ENCODE data around the gene TIMM17A.
A peak's percentile ranks its signal among the peaks of the same experiment; 100 is the strongest.
"Not testable (repeated sequence)": the region's sequence is repeated elsewhere in the genome, so short reads cannot be mapped to it uniquely, and the experiment has no call there.

Gene TIMM17A

DNA sequence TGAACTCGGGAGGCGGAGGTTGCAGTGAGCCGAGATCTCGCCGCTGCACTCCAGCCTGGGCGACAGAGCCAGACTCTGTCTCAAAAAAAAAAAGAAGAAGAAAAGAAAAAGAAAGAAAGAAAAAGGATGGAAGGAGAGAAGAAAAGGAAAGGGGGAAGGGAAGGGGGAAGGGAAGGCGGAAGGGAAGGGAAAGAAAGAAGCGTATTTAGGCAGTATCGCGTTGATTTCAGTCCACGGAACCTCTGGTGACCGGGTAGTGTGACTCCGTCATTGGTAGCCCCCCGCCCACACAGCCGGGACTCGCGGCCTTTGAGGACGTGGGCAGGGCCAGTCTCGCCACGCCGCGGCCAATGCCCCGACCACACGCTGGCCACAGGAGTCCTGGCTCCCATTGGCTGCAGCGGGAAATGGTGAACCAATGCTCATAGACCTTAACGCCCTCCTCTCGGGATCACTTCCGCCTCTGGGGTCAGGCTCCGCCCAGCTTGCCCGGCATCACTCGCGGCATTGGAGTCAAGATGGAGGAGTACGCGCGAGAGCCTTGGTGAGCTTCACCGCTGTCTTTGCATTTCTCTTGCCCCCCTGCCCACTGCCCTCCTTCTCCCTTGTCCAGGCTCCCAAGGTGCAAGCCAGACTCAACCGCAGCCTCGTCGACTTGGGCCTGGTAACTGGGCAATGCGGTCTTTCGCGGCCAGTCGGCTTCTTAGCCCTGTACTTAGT is at the start of gene TIMM17A:
TSS of gene TIMM17A (plus strand) at position 495 of the 720 bp plus-strand sequence. CDS start at position 519, 24 bp downstream.
- peak; percentile 97 for FAIRE-seq

DNA sequence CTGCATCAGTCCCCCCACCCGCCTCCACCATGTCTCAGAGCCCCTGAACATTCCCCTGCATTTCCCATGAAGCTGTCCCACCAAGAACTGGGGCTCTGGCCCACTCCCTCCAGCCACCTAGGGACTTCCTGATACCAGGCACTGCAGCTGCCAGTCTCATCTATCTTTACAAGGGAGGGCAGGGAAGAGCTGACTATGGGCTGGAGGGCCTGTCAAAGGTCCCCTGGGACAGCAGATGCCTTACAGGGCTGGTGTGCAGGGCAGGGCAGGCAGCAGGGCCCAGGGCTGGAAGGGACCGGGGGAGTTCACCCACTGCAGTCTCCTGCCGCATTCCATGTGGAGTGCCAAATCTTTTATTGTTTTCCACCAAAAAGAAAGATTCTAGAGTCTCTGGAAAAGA is 49.0 kb upstream of the TIMM17A start:
- FAIRE-seq = no peak

DNA sequence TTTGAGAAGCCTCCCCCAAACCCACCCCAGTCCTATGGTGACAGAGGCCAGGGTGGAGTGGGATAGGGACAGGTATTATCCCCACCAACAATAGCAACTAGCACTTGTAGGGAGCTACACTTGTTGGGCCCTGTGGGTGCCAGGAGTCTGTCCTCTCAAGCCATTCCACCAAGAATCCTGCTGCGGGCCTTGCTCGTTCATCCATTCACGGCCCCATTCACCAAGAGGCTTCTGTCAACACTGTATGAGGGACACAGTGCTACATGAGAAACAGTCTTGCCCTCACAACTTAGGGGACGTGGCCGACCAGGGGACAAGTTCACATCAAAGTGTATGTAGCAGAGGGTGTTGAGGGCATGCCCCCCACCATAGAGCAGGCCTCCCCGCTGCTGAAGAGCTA is 47.7 kb upstream of the TIMM17A start:
- no peak for FAIRE-seq

DNA sequence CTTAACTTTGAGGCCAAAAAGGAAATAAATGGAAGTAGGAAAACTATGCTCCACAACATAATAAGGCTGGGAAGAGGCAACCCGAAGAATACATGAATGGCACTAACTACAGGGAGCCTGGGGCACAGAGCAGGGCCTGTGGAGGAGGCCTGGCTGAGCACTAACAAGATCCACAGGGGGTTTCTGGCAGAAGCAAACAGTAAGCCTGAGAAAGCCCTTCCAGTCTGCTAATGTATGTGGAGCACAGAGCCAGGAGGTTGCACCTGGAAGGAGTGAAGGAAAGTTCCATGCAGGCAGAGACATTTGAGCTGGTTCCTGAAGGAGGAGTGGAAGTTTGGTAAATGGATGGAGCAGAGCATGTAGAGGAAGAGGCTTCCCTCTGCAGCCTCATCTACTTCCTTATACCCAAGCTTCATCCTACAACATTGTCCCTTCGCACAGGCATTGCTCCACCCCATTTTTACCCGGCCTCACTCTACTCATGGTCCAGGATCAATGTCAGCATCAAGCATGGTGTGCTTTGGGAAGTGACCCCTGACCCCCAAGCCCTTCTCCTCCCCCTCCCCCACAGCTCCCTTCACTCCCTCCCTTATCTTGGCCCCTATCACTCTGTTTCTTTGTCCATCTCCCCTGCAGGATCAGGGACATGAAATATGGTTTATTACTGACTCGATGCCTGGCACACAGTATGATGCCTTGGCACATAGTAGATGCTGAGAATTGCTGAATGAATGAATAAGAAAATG is 43.3 kb upstream of the TIMM17A start:
- no peak for FAIRE-seq

DNA sequence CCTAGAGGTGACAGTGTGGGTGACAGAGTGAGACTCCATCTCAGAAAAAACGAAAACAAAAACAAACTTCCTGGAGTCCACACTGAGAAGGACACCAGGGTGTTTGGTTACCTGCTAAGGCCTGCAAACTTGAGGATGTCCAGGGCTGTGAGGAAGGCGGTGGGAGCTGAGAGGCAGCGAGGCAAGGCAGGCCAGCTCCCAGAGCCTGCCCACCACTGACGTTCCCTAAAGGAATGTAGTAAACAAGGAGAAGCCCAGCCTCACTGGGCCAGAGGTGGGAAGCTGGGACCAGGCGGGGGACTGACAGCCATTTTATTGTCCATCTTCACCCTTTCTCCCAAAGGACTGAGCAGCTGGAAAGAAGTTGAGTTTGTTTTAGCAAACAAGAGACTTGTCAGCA is 42.5 kb upstream of the TIMM17A start:
- no peak for FAIRE-seq

DNA sequence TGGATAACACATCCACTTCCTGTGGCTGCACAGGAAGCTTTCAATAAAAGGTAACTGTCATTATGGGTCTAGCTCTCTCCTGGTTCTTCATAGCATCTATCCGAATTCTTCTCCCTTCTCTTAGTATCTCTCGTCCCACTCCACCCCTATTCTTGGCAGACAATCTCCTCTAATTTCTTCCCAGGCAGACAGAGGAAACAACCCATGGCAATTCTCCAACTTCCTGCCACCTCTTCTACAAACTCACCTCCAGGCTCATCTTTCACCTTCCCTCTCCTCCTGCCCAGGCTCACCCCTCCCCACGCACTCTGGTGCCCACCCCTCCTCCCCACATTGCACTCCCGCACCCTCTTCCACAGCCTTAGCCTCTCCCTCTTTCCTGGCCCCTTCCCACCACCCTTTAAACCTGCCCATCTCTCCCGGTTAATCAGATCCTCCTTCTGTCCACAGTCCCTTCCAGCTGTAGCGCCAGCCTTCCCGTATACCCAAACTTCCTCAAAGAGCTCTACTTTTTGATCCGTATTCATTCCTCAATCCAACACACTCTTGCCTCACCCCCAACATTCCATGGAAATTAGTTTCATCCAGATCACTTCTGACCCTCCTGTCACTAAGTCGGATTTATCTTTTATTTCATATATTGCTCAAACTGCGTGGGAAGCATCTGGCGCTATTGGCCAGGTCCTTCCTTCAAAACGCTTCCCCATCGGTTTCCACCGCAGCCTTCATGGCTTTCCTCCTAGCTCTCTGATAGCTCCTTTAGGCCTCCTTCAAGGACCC is 40.7 kb upstream of the TIMM17A start:
- FAIRE-seq = no peak

DNA sequence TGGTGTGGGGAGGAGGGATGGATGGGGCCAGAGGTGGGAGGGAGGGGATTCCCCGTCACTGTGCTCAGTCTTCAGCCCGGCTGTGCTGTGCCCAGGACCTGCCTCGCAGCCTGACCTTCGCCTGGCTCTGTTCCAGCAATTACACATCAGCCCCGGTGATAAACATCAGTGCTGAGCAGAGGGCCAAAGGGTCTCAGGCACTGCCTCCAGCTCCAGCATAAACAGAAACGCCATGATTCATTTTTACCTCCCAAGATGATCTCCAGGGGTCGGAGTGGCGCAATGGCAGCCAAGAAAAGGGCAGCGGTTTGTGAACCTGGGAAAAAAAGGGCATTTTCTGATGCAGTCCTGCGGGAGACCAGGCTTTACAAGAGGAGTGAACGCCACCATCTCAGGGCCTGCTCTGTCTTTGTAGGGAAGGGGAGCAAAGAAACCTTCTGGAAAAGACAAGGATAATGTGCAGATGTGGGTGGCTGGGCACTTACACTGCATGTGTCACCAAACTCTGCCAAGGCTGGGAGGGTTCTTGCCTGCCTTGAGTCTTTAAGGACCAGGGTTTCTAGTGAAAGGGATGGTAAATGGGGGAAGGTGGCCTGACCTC is 38.6 kb upstream of the TIMM17A start:
- no peak for FAIRE-seq

DNA sequence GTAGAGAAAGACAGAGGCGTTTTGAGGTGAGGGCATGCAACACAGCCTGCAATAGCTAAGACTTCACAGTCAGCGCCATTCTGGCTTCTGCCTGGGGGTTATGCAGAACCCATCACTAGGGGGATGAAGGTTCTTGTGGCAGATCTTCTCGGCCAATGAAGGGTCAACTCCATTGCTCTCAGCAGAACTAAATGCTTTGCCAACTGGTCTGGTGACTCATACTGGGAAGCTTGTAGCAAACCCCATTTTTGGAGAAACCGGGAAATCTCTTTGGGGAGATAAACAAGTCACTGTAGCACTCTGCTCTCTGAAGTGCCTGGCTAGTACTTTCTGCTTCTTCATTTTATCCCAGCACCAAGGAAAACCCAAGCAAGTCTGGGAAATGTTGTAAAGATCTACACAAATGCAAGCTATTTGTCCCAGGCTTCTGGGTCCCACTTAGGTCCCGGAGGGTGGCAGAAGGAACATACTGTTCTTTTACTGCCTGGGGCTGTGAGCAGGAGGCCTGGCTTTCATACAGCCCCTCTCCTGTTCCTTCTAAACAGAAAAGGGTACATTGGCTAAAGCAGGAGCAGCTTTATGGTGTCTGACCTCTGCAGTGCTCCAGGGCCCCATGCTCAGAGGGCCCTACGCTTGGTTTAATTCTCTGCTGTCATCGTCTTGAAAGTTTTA is 37.8 kb upstream of the TIMM17A start:
- no peak for FAIRE-seq

DNA sequence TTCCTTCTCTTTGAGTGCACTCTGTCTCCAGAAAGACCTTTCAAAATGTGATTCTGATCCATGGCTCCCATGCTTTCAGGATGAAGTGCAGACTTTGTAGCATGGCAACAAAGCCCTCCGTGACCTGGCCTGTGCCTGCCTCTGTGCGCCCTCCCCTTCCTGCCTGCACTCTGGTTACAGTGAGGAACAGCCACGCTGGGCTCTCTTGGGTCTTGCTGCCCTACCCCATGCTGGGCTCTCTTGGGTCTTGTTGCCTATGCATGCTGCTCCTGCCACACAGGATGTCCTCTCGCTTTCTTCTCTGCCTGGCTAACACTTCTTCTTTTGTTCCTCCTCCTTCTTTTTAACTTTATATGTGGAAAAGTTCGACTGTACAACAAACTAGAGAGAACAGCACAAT is 37.0 kb upstream of the TIMM17A start:
- FAIRE-seq = no peak

DNA sequence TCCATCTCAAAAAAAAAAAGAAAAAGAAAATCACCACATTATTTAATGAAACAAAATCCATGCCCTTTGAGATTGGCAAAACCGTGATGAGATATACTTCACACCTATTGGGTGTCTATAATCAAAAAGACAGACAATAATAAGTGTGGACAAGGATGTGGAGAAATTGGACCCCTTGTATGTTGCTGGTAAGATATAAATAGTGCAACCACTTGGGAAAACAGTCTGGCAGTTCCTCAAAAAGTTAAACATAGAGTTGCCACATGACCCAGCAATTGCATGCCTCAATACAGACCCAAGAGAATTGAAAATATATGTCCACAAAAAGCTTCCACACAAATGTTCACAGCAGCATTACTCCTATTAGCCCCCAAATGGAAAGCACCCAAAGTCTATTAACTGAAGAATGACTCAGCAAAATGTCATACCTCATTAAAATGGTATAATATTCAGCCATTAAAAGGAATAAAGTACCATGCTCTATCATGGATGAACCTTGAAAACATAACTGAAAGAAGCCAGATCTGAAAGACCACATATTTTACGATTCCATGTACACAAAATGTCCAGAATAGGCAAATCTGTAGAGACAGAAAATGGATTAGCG is 33.2 kb upstream of the TIMM17A start:
- FAIRE-seq = no peak

DNA sequence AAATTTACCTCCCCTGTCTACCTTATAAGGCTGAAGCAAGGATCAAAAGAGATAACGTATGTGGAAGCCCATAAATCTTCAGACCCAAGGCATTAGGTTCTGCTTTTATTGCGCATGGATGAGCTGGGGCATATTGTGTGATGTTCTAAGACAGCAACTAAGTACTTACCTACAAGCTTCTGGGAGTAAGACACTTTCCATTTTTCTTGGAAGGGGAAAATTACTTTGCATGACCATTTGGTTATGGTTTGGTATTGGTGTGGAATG is 30.1 kb upstream of the TIMM17A start:
- no peak for FAIRE-seq

DNA sequence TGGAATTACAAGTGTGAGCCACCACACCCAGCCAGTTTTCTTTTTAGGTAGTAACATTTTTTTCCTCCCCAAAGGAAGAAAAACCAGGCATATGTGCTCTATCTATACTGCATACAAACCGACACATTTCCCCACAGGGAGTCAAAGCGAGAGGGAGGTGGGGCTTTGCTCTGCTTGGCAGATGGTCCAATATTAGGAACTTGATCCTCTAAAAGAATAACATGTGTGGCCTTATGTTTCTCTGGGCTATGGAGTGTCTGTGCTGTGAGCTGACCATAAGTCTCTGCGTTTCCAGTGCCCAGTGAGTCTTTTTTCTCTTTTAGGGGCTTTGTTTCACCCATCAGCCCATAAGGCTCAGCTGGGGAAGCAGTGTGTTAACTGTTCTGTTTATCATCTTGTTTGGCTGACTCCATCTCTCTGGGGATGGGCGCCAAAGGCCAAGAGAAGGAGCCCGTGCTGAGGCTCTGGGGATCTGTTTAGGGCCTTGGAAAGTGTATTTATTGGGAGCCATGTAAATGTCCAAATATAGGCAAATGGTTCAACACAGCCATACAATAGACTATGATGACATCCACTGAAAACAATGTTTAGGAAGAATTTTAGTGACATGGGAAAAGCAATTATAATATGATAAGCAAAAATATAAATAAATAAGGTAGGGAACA is 29.2 kb upstream of the TIMM17A start:
- no peak for FAIRE-seq

DNA sequence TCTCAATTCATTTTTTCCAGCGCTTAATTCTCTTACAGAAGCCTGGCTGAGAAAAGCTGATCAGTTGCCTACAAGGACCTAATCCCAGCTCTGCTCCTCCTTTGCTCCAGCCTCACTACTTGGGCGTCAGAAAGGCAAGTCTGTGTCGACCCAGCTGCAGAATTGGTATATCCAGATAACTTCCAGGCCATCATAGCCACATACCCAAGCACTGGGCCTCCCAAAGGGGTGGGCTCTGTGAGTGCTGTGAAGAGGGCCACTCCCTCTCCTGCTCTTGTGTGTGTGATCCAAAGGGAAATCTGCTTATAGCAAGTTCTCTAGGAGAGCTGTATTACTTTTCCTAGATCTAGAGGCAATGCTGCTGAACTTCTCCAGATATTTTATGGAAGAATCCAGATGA is 27.0 kb upstream of the TIMM17A start:
- FAIRE-seq = no peak

DNA sequence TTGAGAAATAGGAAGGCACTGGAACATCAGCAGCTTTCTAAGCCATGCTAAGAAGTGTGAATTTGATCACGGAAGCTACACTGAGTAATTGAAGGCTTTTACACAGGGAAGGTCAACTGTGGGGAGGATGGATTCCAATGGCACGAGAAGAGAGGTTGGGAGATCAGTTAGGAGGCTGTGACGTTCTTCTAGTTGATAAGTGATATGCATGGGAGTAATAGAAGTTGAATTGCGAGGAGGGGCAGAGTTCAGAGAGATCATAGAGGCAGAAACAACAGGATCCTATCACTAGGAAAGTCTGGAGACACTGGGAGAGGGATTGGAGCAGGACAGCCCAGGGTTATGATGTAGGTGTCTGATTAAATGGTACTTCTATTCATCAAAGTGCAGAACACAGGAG is 25.2 kb upstream of the TIMM17A start:
- no peak for FAIRE-seq

DNA sequence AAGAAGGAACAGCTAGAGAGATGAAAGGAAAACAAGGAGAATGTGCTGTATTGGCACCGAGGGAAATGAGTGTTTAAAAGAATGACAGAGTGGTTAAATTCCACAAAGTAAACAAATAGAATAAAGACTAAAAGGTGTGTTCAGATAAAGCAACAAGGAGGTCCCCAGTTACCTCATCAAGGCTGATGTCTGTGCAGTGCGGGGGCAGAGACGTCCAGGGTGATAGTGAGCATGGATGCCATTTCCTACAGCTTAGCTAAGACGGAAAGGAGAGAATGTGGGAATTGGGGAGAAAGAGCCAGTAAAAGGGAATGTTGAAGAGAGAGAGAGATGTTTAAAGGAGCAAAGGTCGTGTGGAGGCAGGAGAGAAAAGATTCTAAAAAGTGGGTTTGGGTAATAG is 24.5 kb upstream of the TIMM17A start:
- no peak for FAIRE-seq

DNA sequence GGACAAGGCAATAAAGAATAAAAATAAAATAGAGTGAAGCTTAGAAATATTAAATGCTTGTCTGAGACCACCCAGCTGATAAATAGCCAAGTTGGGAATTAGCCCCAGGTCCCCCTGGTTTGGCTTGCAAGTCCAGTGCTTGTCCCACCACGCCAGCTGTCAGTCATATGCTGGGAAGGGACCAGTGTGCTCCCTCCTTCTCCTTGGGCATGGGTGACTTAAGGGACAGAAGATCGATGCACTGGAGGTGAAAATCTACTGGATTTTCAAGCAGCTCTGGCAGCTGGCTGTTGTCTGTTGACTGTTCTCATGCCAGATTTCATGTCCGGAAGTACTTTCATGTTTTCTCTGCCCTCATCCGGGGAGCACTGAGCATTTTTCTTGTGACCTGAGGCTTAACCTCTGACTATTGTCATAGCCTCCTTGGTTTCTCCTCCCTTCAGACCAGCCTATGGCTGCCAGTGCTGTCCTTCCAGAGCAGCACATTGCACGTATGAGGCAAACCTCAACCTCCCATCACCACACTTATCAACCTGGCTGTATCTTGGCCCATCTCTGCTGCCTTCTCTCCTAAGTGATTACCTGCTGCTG is 21.4 kb upstream of the TIMM17A start:
- FAIRE-seq = no peak

DNA sequence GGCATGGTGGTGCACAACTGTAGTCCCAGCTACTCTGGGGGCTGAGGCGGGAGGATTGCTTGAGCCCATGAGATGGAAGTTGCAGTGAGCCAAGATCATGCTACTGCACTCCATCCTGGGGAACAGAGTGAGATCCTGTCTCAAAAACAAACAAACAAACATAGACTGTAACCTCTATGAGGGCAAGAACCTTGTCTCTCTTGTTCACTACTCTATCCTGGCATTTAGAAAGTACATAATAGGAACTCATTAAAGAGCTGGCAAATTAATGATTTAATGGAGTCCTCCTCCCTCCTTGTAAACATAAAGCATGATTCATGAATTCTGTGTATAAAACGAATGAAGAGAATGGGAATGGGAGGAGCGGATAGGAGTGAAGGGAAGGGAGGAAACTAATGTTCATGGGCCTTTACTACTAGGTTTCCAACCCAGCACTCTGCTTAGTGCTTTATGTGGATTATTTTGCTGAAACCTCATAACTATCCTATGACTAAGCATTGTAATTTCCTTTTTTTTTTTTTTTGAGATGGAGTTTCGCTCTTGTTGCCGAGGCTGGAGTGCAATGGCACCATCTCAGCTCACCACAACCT is 17.6 kb upstream of the TIMM17A start:
- FAIRE-seq = no peak

DNA sequence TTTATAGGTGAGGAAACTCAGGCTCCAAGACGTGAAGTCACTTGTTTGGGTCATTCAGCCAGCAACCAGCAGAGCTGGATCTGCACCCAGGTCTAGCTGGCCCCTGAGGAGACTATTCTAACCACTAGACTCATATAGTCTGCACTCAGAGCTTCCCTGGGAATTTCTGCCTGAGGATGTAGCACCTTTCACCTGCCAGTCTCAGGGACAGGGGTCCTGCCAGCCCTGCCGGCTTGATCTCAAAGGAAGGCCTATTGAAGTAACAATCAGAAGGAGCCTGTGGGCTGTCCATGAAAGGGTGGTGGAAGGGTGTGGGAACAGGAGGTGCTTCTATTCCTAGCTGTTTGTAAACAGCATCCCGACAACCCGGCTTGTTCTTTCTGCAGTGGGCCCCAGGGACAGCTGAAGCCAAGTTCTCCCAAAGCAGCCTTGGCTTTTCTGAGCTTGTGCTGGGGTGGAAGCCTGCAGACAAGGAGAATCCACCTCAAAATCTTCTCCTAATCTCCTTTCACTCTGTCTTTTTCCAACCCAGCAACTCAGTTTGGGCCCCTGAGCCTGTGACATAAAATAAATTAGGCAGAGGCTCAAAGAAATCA is 16.8 kb upstream of the TIMM17A start:
- no peak for FAIRE-seq

DNA sequence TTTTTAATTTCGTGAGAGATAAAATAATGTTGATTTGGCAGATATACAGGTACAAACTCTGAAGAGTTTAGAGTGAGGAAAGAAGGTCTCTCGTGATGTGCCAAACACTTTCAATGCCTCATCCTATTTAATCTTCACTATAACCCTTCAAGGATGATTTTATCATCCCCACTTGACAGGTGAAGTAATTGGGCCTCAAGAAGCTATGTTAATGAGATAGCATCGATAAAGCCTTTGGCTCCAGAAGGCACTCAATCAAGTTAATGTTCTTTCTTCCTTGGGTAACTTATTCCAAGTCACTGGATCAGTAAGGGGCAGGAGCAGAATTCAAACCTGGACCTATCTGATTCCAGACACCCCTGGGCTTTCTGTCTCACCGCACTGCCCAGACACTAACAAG is 16.2 kb upstream of the TIMM17A start:
- no peak for FAIRE-seq

DNA sequence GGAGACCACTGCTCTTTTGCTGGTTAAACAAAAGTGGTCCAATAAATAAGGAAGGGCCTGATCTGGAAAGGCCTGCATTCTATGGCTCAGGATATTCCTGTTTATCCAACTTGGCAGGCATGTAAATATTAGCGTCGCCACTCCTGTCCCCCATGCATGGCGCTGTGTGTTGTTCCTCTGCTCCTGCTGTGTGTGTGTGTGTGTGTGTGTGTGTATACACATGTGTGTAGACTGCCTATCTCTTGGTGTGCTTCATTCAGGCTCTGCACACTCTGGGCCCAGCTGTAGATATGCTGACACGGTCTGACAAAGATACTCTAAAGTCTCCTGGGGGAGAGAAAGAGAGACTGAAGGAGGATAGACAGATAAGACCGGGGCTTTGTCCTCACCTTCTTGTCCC is 15.7 kb upstream of the TIMM17A start:
- no peak for FAIRE-seq

DNA sequence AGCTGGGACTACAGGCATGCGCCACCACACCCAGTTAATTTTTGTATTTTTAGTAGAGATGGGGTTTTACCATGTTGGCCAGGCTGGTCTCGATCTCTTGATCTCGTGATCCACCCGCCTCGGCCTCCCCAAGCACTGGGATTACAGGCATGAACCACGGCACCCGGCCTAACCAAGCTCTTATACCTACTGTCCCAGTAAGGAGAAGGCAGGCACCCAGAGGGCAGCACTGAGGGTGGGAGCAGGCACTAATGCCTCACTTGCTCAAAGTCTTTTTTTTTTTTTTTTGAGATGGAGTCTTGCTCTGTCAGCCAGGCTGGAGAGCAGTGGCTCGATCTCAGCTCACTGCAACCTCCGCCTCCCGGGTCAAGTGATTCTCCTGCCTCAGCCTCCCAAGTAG is 15.0 kb upstream of the TIMM17A start:
- FAIRE-seq = not testable (repeated sequence)

All from A204.1 (cell line).